ENCODE measurements around the gene ATN1.
"Not testable (repeated sequence)": the region's sequence is repeated elsewhere in the genome, so short reads cannot be mapped to it uniquely, and the experiment has no call there.

The ATN1 gene

DNA sequence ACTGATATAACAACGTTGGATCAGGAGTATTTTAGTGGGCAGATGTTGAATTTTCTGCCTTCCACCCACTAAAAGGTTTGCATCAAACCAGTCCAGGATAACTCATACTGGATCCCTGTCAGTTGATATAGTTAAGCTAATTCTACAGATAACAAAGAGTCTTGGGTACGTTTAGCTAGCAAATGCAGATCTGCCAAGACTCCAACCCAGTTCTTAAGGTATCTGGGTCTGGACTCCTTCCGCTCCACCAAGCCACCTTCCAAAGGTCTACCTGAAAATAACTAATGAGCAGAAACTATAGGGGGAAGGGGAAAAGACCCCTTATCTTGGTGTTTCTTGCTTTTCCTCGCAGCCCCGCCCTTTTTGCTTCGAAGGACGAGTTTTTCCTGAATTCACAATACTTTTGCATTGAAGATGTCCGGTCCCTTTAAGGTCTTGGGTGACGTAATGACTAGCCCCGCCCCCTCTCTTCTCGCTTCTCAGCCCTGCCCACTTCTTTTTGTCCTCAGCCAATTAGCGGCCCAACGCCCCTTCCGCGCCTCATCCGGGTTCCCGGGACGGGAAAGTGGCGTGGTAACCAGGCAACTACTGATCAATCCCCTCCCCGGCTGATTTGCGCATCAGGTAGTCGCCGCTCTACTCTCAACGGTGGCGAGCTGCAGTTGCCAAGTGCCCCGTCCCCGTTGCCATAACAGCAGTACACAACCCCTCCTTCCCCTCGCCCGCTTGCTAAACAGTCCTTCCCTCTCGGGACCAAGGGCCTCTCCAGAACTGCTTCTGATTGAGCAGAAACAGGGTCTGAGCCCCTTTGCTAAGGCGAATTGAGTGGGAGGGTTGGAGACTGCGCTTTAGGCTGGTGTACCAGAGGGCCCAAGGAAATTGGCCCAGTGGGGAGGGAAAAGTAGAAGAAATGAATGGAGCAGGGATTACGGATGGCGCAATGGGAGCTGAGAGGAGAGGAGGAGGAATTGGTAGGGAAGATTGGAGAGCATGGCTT, 23.2 kb upstream of the ATN1 start, which contains the start of gene LRRC23:
TSS of gene LRRC23 (plus strand) at position 543 of the 997 bp plus-strand sequence. CDS start 812 bp downstream, outside the sequence.
- peak; percentile 94 to 96 for DNase-seq

DNA sequence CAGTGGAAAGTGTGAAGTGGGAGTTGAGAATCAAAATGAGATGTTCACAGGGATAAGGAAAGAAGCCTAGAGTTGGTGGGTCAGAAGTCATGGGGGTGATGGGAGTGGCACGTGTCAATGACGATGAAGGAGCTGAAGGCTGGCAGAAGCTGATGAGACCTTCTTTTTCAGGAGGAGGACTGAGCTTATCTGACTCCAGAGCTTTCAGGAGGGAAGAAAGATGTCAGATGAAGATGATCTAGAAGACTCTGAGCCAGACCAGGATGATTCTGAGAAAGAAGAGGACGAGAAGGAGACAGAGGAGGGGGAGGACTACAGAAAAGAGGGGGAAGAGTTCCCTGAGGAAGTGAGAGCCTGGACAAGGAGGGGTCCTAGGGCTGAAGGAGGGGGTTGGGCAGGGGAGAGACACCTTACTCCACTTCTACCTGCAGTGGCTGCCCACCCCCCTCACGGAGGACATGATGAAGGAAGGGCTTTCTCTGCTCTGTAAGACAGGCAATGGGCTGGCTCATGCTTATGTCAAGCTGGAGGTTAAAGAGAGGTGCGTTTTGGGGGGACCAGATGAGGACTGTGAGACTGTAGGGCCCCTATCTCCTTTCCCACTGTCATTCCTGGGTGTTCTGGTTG, 22.2 kb upstream of the ATN1 start:
- no peak for DNase-seq

DNA sequence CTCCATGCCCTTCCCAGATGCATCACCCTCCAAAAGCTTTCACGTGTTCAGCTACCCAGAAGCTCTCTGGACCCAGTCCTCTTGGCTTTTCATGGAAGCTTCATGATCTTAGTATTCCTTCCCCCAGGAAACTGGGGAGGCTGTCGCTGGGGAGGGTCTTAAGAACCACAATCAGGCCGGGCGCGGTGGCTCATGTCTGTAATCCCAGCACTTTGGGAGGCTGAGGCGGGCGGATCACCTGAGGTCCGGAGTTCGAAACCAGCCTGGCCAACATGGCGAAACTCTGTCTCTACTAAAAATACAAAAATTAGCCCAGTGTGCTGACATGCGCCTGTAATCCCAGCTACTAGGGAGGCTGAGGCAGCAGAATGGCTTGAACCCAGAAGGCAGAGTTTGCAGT, 19.6 kb upstream of the ATN1 start:
- not testable (repeated sequence) for DNase-seq

DNA sequence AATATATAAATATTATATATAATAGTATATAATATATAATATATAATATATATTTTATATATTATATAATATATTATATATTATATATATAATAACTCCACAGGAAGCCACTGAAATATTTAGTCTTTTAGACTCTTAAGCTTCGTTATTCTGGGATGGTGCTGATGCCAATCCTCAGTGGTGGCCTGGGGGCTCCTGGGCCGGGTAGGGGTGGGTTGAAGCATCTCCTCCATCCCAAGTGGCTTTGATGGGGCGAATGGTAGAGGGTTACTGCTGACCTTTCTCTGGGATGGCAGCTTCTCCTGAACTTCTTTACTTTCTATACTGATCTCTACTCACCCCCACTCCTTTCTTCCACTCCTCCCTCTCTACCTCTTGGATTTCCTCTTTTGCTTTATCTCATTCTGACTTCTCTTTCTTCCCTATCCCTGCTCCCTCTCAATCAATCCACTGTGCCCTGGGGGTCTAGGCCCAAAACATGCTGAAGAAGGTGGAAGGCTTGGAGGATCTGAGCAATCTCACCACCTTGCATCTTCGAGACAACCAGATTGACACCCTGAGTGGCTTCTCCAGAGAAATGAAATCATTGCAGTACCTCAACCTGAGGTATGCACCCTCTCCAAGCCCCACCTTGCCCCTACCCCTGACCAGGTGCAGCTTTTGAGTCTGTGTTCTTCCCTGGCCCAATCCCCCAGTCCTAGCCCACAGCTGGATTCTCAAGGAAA, 18.2 kb upstream of the ATN1 start:
- DNase-seq = no peak

DNA sequence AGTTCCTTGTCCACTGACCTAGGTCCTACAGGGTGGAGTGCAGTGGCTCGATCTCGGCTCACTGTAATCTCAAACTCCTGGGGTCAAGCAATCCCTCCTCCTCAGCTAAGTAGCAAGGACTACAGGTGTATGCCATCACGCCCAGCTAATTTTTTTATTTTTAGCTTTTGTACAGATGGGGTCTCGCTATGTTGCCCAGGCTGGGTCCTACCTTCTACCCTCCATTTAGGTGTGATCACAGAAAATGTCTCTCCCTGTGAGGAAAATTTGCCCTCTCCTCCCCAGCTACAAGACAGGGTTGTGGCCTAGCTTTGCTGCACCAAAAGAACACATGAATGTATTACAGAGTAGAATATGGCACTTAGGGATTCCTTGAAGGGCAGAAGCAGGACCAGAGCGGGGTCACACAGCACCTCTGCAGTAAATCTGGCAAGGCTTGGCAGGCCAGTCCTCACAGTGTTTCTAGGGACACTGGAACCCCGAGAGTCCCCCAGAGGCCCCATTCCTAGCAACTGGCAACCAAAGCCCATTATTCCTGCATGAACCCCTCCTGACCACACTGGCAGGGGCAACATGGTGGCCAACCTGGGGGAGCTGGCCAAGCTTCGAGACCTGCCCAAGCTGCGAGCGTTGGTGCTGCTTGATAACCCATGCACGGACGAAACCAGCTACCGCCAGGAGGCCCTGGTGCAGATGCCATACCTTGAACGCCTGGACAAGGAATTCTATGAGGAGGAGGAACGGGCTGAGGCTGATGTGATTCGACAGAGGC, 15.4 kb upstream of the ATN1 start:
- no peak for DNase-seq

DNA sequence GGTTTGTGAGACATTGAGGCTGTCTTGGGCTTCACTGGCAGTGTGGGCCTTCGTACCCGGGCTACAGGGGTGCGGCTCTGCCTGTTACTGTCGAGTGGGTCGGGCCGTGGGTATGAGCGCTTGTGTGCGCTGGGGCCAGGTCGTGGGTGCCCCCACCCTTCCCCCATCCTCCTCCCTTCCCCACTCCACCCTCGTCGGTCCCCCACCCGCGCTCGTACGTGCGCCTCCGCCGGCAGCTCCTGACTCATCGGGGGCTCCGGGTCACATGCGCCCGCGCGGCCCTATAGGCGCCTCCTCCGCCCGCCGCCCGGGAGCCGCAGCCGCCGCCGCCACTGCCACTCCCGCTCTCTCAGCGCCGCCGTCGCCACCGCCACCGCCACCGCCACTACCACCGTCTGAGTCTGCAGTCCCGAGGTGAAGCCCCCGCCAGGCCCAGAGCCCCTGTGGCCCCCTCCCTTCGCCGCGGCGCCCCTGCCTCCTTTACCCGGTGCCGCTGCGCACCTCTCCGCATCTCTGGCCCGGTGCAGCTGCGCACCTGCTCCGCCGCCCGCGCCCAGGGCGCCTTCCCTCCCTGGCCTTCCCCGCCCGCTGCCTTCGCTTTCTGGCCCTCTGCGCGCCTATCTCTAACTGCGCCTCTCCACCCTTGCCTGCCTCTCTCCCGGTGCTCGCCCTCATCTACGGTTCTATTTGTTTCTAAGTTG, 13.4 kb upstream of the ATN1 start, which contains the start of gene ENO2:
TSS of gene ENO2 (plus strand) at position 335 of the 701 bp plus-strand sequence. CDS start 1,253 bp downstream, outside the sequence.
- peak; percentile 55 to 71 for DNase-seq

DNA sequence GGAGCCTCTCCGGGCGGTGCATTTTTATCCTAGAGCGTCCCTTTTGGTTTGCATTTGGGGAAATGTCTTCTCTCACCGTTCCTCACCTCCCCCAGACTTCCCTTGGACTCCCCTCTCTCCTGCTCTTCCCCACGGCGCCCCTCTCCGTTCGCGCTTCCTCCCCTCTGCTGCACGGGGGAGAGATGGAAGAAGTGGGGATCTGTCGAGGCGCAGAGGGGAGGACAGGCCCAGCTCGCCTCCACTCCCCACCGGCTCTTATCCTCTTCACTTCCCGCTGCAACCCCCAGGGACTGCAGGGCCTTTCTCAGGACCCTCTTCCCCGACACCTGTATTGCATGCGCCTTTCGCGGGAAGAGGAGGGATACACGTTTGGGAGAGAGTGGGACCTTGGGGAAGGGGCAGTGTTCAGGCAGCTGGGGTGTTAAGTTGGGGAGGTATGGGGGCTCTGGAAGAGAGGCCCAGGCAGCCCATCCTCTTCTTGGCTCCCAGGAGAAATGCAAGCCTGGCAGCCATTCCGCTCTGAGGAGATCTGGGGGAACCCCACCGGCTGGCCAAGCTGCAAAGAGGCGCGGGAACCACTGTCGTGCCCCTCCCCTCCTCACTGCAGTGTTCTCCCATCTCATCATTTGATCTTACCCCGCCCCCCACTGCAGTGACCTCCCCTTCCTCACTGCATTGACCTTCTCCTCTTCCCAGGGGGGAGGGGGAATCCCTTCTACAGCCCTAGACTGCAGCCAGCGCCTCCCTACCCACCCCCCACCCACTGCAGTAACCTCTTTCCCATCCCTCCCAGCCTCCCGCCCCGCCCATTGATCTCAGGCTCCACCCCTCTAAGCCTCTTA, 12.6 kb upstream of the ATN1 start:
- DNase-seq = no peak

DNA sequence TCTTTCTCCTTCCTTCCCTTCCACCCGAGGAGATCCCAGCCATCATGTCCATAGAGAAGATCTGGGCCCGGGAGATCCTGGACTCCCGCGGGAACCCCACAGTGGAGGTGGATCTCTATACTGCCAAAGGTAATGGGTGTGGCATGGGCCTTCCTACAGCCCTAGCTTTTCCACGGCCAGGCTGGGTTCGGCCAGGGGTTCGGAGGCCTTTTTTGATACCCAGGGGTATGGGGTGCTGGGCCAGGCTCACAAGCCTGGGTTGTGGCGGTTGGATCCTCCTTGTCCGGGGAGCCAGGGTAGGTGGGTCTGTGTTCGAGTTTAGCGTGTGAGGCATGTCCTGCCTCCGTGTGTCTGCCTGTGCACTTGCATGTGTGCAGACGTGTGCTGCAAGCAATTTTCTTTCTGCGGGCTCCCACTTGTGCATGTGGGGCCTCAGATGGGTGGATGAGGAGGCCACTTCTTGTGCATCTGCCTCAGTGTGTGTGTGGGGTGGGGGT, 11.9 kb upstream of the ATN1 start:
- DNase-seq = no peak

DNA sequence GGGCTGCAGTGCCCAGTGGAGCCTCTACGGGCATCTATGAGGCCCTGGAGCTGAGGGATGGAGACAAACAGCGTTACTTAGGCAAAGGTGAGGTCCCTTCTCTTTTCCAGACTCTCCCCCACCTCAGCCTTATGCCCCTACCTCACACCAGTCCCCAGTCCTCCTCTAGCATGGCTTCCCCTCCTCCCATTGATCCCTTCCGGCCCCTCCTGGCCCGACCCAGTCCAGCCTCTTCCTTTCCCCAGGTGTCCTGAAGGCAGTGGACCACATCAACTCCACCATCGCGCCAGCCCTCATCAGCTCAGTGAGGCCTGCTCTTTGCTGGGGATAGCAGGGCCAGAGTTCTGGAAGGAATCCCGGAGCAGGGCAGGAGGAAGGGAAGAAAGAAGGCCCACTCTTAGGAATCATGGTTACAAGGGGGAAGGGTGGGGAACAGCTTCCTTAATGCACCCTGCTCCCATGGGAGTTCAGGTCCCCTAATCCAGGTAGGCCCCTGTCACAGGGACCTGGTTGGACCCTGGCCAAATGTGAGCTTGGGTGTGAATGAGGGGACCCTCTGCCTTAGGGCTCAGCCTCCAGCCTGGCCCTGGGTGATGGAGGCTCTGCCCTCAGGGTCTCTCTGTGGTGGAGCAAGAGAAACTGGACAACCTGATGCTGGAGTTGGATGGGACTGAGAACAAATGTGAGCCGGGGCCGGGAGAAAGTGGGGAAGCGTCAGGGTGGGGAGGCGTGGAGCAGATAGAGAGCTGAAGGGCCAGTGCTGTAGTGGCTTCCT, 11.1 kb upstream of the ATN1 start:
- DNase-seq = no peak

DNA sequence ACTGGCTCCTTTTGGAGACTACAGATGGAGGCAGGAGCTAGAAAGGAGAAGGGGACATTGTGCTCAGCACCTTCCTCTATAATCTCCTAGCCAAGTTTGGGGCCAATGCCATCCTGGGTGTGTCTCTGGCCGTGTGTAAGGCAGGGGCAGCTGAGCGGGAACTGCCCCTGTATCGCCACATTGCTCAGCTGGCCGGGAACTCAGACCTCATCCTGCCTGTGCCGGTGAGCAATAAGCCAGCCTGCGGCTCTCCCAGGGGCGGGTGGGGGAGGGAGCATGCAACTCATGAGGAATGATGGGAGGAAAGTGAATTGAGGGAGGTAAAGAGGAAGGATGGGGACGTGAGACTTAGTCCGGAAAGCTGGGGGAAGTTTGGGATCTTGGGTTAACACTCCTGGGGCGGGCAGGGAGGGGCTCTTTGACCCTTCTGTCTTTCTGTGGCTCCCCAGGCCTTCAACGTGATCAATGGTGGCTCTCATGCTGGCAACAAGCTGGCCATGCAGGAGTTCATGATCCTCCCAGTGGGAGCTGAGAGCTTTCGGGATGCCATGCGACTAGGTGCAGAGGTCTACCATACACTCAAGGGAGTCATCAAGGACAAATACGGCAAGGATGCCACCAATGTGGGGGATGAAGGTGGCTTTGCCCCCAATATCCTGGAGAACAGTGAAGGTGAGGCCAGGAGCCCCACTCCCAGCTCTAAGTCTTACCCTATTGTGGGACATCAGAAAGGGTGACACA, 10.1 kb upstream of the ATN1 start:
- DNase-seq = no peak

DNA sequence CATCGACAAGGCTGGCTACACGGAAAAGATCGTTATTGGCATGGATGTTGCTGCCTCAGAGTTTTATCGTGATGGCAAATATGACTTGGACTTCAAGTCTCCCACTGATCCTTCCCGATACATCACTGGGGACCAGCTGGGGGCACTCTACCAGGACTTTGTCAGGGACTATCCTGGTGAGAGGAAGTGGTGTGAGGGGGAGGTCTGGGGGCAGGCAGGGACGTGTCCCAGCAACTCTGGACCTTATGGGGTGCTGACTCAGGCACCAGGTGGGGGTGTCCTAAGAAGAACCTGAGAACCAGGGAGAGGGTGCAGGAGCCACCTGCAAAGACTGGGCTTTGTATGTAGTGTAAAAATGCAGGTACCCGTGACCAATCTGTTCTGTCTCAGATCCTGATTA, 8.2 kb upstream of the ATN1 start:
- DNase-seq = no peak

DNA sequence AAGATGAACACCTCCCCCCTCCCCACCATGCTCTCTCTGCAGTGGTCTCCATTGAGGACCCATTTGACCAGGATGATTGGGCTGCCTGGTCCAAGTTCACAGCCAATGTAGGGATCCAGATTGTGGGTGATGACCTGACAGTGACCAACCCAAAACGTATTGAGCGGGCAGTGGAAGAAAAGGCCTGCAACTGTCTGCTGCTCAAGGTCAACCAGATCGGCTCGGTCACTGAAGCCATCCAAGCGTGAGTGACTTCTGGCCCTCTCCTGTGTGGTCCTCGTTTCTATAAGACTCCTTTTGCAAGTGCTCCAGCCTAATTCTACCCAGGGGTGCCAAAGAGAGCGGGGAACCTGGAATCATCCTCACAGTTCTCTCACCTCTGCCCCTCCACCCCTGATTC, 6.2 kb upstream of the ATN1 start:
- no peak for DNase-seq

DNA sequence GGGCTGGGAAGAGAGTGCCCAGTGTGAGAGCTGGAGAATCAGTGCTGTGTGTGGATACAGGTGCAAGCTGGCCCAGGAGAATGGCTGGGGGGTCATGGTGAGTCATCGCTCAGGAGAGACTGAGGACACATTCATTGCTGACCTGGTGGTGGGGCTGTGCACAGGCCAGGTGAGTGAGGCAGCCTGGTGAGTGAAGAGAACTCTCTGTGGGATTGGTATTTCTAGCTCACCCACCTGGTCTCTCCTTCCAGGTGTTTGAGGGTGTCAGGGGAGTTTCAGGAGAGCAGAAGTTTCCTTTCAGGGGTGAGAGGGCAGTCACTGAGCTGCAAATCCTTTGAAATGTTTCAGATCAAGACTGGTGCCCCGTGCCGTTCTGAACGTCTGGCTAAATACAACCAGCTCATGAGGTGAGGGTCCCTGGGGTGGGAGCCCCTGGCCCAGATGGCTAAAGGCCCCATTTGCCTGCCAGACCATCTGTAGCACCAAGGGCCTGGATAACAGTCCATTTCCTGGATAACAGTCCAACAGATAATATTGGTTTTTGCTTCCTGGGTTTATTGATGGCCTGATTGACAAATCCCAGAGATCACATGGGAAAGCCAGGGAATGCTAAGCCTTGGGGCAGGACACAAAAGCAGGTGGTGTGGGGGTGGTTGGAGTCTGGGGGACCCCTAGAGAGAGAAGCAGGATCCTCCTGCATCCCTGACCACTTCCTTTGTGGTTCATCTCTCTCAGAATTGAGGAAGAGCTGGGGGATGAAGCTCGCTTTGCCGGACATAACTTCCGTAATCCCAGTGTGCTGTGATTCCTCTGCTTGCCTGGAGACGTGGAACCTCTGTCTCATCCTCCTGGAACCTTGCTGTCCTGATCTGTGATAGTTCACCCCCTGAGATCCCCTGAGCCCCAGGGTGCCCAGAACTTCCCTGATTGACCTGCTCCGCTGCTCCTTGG, 5.5 kb upstream of the ATN1 start:
- DNase-seq = no peak

DNA sequence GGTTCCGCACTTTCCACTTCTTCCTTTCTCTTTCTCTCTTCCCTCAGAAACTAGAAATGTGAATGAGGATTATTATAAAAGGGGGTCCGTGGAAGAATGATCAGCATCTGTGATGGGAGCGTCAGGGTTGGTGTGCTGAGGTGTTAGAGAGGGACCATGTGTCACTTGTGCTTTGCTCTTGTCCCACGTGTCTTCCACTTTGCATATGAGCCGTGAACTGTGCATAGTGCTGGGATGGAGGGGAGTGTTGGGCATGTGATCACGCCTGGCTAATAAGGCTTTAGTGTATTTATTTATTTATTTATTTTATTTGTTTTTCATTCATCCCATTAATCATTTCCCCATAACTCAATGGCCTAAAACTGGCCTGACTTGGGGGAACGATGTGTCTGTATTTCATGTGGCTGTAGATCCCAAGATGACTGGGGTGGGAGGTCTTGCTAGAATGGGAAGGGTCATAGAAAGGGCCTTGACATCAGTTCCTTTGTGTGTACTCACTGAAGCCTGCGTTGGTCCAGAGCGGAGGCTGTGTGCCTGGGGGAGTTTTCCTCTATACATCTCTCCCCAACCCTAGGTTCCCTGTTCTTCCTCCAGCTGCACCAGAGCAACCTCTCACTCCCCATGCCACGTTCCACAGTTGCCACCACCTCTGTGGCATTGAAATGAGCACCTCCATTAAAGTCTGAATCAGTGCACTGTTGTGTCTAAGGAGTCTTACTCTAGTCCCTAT, 4.6 kb upstream of the ATN1 start:
- no peak for DNase-seq

DNA sequence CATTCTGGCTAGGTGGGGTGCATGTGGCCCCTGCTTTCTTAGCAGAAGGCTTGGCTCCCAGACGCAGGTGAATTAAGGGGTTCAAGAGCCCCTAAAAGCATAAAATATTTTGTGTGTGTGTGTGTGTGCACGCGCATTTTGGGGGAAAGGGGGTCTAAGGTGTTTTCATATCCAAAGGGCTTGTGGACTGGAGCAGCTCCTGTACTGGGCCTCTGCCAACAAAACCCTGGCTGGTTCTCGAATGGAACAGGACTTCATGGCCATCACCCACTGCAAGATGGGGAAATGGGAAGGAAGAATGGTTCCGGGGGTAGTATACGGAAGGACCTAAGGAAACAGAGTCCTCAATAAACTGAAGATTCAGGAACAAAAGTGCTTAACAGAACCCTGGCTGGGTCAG, 3.9 kb upstream of the ATN1 start:
- no peak for DNase-seq

DNA sequence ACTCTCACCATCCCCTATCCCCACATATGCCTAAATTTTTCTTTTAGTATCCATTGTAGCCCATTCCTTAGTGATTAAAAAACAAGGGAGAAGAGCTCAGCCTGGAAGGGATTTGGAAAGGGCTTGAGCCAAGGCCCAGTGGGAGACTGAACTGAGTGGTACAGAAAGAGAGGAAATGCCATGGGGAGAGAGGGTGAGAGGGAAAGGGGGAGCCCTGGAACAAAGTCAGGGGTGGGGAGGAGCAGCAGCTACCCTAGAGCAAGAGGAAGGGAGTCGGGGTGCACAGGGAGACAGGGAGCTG, 2.6 kb upstream of the ATN1 start:
- DNase-seq = no peak

DNA sequence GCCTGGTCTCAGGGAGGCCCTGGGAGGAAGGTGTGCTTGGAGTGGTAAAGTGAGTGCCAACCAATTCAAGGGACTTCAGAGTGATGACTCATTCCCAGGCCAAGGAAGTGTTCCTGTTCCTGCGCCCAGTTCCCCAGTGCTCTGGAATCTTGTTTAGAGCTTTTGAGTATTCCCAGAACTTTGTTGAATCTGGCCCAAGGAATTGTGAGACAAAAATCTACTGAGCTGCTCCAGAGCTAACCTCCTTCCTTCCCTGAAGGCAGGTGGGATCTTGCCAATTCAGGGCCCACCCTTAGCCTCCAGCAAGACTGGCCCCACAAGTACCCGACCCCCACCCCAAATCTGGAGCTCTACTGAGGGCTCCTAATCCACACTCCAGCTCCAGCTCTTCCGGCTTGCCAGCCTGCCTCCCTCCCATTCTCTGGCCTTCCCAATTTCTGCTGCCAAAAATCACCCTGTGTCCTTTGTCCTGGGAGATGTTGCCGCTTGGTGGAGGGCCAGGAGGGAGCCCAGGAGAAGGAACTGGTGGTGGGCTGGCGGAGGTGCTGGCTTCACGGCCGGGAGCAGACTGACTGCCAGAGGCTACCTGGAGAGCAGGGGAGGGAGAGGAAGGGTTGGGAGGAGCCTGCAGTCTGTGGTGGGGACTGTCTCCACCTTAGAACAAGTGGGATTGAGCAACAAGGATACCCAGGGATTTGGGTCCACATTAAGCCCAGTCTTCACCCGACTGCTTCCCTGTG, 2.0 kb upstream of the ATN1 start:
- DNase-seq = peak; percentile 64 to 71
